MM.1S (cell line): Measurements from ENCODE around the gene TPRN.

Source experiments
- DNase-seq: peaks from one replicate; pipeline ENCODE4 v3.0.0-alpha.2; 2015
- H2AFZ ChIP-seq: fragments of 300-600 bp; sonication (generic); 2 replicates; pipeline ENCODE4 v1.6.0; 2016; ENCODE audit warnings: antibody characterized with exemption, low read length
- H3F3A ChIP-seq: fragments of 300-600 bp; sonication (generic); 2 replicates; pipeline ENCODE4 v1.6.1; 2016; ENCODE audit warnings: mild to moderate bottlenecking, antibody characterized with exemption, low read length, moderate library complexity, mixed read lengths; ENCODE audit not compliant: insufficient read depth
- H3K27ac ChIP-seq: fragments of 300-600 bp; sonication (generic); 2 replicates; pipeline ENCODE4 v1.5.1; 2016; ENCODE audit warnings: mild to moderate bottlenecking, low read length
- H3K27me3 ChIP-seq: fragments of 300-600 bp; sonication (generic); replicated peaks from 2 replicates; pipeline ENCODE4 v1.6.0; 2016; ENCODE audit warnings: low read length; ENCODE audit not compliant: insufficient read depth
- H3K36me3 ChIP-seq: fragments of 300-600 bp; sonication (generic); replicated peaks from 2 replicates; pipeline ENCODE4 v1.6.1; 2016; ENCODE audit warnings: mild to moderate bottlenecking, low read length, mixed read lengths; ENCODE audit not compliant: insufficient read depth
- H3K4me1 ChIP-seq: fragments of 300-600 bp; sonication (generic); 2 replicates; pipeline ENCODE4 v1.6.1; 2016; ENCODE audit warnings: low read length, mixed read lengths
- H3K4me2 ChIP-seq: fragments of 300-600 bp; sonication (generic); 2 replicates; pipeline ENCODE4 v1.6.0; 2016; ENCODE audit warnings: low read depth, low read length
- H3K4me3 ChIP-seq: fragments of 300-600 bp; sonication (generic); 2 replicates; pipeline ENCODE4 v1.5.1; 2016; ENCODE audit warnings: low read length, mixed read lengths
- H3K79me2 ChIP-seq: fragments of 300-600 bp; sonication (generic); 2 replicates; pipeline ENCODE4 v1.6.1; 2016; ENCODE audit warnings: mixed run types, low read length, mixed read lengths
- H3K9ac ChIP-seq: fragments of 300-600 bp; sonication (generic); 2 replicates; pipeline ENCODE4 v1.6.1; 2016; ENCODE audit warnings: low read length, mixed read lengths
- H3K9me2 ChIP-seq: fragments of 300-600 bp; sonication (generic); replicated peaks from 2 replicates; pipeline ENCODE4 v1.6.1; 2016; ENCODE audit warnings: mild to moderate bottlenecking, low read length, mixed read lengths; ENCODE audit not compliant: insufficient read depth
- H3K9me3 ChIP-seq: fragments of 300-600 bp; sonication (generic); replicated peaks from 2 replicates; pipeline ENCODE4 v1.6.1; 2016; ENCODE audit warnings: mild to moderate bottlenecking, low read length, mixed read lengths; ENCODE audit not compliant: insufficient read depth
- H4K20me1 ChIP-seq: fragments of 300-600 bp; sonication (generic); 2 replicates; pipeline ENCODE4 v1.6.1; 2016; ENCODE audit warnings: mild to moderate bottlenecking, low read length, moderate library complexity, mixed read lengths; ENCODE audit not compliant: insufficient read depth
- CTCF ChIP-seq: fragments of 300-600 bp; sonication (generic); IDR thresholded peaks from 2 replicates; pipeline ENCODE4 v1.5.1; 2016; ENCODE audit warnings: antibody characterized with exemption, low read length, mixed read lengths
- EZH2 ChIP-seq: fragments of 300-600 bp; sonication (generic); optimal IDR thresholded peaks from 2 replicates; pipeline ENCODE3; 2017; ENCODE audit warnings: low read depth, mild to moderate bottlenecking, antibody characterized with exemption, low read length, mixed read lengths
- EZH2phosphoT487 ChIP-seq: fragments of 300-600 bp; sonication (generic); IDR thresholded peaks from 2 replicates; pipeline ENCODE4 v1.6.1; 2018; ENCODE audit warnings: antibody characterized with exemption, low read length

Gene TPRN

GRCh38 chr9:137226338-137227053 is 26.0 kb upstream of the TPRN start:
- Histone ChIP-seq H3K79me2 (no peaks in the 10 kb centered on the region), H3K9me3 (no peaks in the 10 kb centered on the region), H3F3A (no peaks in the 10 kb centered on the region; the same call in 1 of the 2 replicates), H2AFZ (no peak overlapping the region), H3K4me3 (no peak overlapping the region), H4K20me1 (no peaks in the 10 kb centered on the region), H3K9me2 (no peaks in the 10 kb centered on the region), H3K27me3 (peaks cover 35% of the 10 kb centered on the region), H3K27ac (no peak overlapping the region), H3K36me3 (no peaks in the 10 kb centered on the region), H3K4me1 (peaks cover 9% of the 10 kb centered on the region; the same call in 1 of the 2 replicates), H3K9ac (no peak overlapping the region), H3K4me2 (no peak overlapping the region)
- TF ChIP-seq CTCF (no peak), EZH2phosphoT487 (no peak), EZH2 (no peak)
- no peak for DNase-seq

GRCh38 chr9:137225699-137226331 is 25.3 kb upstream of the TPRN start:
- Histone ChIP-seq H3K9me3 (no peaks in the 10 kb centered on the region), H3K4me3 (no peak overlapping the region), H3K4me1 (peaks cover 9% of the 10 kb centered on the region; the same call in 1 of the 2 replicates), H3K9ac (no peak overlapping the region), H4K20me1 (no peaks in the 10 kb centered on the region), H2AFZ (no peak overlapping the region), H3F3A (no peaks in the 10 kb centered on the region; the same call in 1 of the 2 replicates), H3K27me3 (peaks cover 28% of the 10 kb centered on the region), H3K9me2 (no peaks in the 10 kb centered on the region), H3K36me3 (no peaks in the 10 kb centered on the region), H3K4me2 (no peak overlapping the region), H3K79me2 (no peaks in the 10 kb centered on the region), H3K27ac (no peak overlapping the region)
- TF ChIP-seq CTCF (no peak), EZH2phosphoT487 (no peak), EZH2 (no peak)
- no peak for DNase-seq

GRCh38 chr9:137224830-137225694 is 24.5 kb upstream of the TPRN start, which contains the start of gene CYSRT1:
Gene CYSRT1, plus strand, starts transcription at chr9:137225174. Its CDS starts 448 bp downstream, at chr9:137225622.
- TF ChIP-seq EZH2 (no peak), EZH2phosphoT487 (no peak), CTCF (no peak)

More at GRCh38 chr9:137224830-137225694, 24.5 kb upstream of the TPRN start, which contains the start of gene CYSRT1:
- H3F3A ChIP-seq, result no peaks in the 10 kb centered on the region; the same call in 1 of the 2 replicates
- H3K27me3 ChIP-seq, result peaks cover 21% of the 10 kb centered on the region
- H2AFZ ChIP-seq, result peak within 1 kb of the TSS; percentile 91
- H3K4me2 ChIP-seq, result peak within 1 kb of the TSS; percentile 77
- H3K27ac ChIP-seq, result no peak within 1 kb of the TSS
- H3K9me3 ChIP-seq, result no peaks in the 10 kb centered on the region
- no peaks in the 10 kb centered on the region for H3K36me3 ChIP-seq
- H3K4me3 ChIP-seq, result peak within 1 kb of the TSS; percentile 78
- no peaks in the 10 kb centered on the region for H3K9me2 ChIP-seq
- H3K4me1 ChIP-seq, result peaks cover 9% of the 10 kb centered on the region; the same call in 1 of the 2 replicates
- peak within 1 kb of the TSS; percentile 85 for H3K9ac ChIP-seq
- DNase-seq, result no peak
- no peaks in the 10 kb centered on the region for H3K79me2 ChIP-seq
- H4K20me1 ChIP-seq, result no peaks in the 10 kb centered on the region
